ENCODE data around the gene CCDC69. TPM values are rescaled to one million over a fixed set of nuclear protein-coding genes. Genes with fewer than 3 reads are reported as not detected.

The CCDC69 gene
- total and polyA plus RNA-seq, 9 donors = 22.6 to 158 (median 37.3) TPM

DNA sequence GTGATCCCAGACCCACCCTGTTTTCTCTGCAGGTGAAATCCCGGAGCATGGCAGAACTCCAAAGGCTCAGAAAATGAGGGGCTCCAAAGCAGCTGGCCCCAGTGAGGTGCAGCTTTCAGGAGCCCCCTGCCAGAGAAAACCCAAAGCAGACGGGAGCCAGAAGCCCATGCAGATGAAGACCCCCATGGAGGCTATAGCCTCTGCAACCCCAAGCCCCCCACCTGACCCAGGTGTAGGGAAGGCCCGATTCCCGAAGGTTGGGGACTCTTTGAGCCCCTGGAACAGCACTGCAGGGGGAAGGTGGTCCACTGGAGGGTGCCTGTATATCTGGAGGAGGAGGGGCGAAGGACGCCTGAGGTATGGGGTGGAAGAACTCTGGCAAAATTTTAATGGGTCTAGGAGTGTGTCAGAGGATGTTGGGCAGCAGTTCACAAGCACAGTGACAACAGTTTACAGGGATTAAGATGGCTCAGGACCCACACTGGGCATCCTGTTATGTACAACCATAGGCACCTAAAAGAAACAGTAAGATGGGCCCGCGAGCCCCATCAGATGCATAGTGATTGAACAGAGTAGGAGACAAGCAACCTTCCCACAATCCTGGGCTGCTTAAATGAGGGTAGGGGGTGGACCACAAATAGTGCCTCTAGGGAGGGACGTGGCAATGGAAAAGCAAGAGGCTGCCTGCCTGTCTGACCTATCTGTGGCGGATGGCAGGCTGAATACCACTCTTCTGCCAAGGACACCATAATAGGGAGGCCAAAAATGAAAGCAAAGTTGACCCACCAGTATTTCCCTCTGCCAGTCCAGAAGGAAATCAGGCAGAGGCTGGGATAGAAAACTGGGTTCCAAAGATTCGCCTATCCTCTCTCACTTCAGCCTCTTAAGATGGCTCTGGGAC is 49.9 kb downstream of the CCDC69 start:
- no peak overlapping the region for H3K4me3 ChIP-seq
- no peaks in the 10 kb centered on the region for H3K27me3 ChIP-seq
- no peaks in the 10 kb centered on the region for H3K4me1 ChIP-seq (ENCODE audit: insufficient read depth)
- TF ChIP-seq CTCF (IDR thresholded peaks at IDR 0.05) = no peak
- TF ChIP-seq POLR2A (IDR thresholded peaks at IDR 0.05) = no peak
- no peak for TF ChIP-seq EP300 (IDR thresholded peaks at IDR 0.05)
- intact Hi-C loops (cut with DNase I) = loop anchor here in 1 of 4 donors (10.0 kb wide), 1 partner anchor 61 kb away; no protein-coding TSS in a partner anchor
- DNase-seq = no peak
- H3K27ac ChIP-seq = no peak overlapping the region
- no peaks in the 10 kb centered on the region for H3K36me3 ChIP-seq
- no peaks in the 10 kb centered on the region for H3K9me3 ChIP-seq
- WGBS, 3 donors = 79 to 87% (median 82%) methylated on average over 11 of the region's 11 CpGs

GRCh38 chr5:151171529-151171928 is 52.4 kb downstream of the CCDC69 start:
- Histone ChIP-seq H3K9me3 (no peaks in the 10 kb centered on the region), H3K36me3 (no peaks in the 10 kb centered on the region), H3K27ac (no peak overlapping the region), H3K27me3 (no peaks in the 10 kb centered on the region), H3K4me3 (no peak overlapping the region), H3K4me1 (ENCODE audit: insufficient read depth) (no peaks in the 10 kb centered on the region)
- DNase-seq = no peak
- 81 to 92% (median 89%) methylated on average over 1 of the region's 1 CpG for WGBS, 3 donors
- intact Hi-C loops (cut with DNase I) = loop anchor here in 1 of 4 donors (10.0 kb wide), 1 partner anchor 63 kb away; no protein-coding TSS in a partner anchor
- no peak for TF ChIP-seq POLR2A (IDR thresholded peaks at IDR 0.05)
- TF ChIP-seq CTCF (IDR thresholded peaks at IDR 0.05) = no peak

DNA sequence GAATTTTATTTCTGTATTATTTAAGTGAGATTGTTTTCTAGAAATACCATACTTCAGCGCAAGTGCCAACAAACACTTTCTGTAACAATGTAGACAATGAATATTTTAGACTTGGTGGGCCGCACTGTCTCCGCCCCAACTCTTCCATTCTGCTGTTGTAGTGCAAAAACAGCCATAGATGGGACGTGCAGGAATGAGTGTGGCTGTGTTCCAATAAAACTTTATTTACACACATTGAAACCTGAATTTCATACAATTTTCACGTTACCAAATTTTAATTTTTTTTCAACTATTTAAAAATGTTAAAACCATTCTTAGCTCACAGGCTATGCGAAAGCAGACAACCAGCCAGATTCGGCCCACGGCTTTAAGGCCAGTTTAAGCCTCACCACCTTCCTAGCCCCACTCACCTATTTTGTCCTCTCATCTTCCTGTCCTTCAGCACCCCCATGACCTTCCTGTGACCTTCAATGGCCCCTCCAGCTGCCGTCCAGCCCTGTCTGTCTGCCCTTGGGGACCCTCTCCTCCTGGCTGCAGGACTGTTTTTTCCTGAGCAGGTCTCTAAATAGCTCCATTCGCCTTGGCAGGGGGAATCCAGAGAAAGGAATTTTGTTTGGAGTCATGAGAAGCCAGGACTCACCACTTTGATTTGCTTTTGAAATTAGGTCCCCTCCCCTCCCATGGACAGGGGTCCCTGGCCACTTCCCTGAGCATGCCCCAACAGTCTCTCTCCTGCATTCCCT is 55.1 kb downstream of the CCDC69 start:
- intact Hi-C loops (cut with DNase I) = loop anchor here in 2 of 4 donors (5.0 to 10.0 kb wide), 3 partner anchors 114 to 166 kb away; no protein-coding TSS in a partner anchor

More for the DNA sequence above, 55.1 kb downstream of the CCDC69 start:
- Histone ChIP-seq H3K9me3 (no peaks in the 10 kb centered on the region), H3K27ac (no peak overlapping the region), H3K4me3 (no peak overlapping the region), H3K36me3 (no peaks in the 10 kb centered on the region), H3K27me3 (no peaks in the 10 kb centered on the region), H3K4me1 (ENCODE audit: insufficient read depth) (peaks cover 3% of the 10 kb centered on the region)
- TF ChIP-seq CTCF (IDR thresholded peaks at IDR 0.05) = no peak
- TF ChIP-seq POLR2A (IDR thresholded peaks at IDR 0.05) = no peak
- no peak for TF ChIP-seq EP300 (IDR thresholded peaks at IDR 0.05)
- no peak for DNase-seq
- 57 to 76% (median 73%) methylated on average over 10 of the region's 10 CpGs for WGBS, 3 donors
